Endothelial cell of umbilical vein (primary cell): Measurements from ENCODE around the gene MLLT6. TPM values are rescaled to one million over a fixed set of nuclear protein-coding genes. Genes with fewer than 3 reads are reported as not detected.

Experiments
- BruUV-seq: library from RNA; stranded (reverse); fragments of 400-500 nt; replicated peaks from 2 replicates; lab custom pipeline; 2021; lab: Mats Ljungman, UMichigan
- CTCF ChIA-PET: fragments of 300-600, 350-600 bp; sonication (Branson Sonifier 250); formaldehyde crosslinking; loops from one replicate; lab custom pipeline; 2021; ENCODE audit warnings: antibody characterized with exemption, inconsistent platforms; lab: Charles Lee
- POLR2A ChIA-PET: fragments of 300-600, 350-600 bp; sonication (Branson Sonifier 250); formaldehyde crosslinking; loops from one replicate; lab custom pipeline; 2021; ENCODE audit warnings: antibody characterized with exemption, inconsistent platforms; lab: Charles Lee
- DNase-seq: peaks from one replicate; pipeline ENCODE4 v3.0.0-alpha.2; 2011; ENCODE audit warnings: low read depth, low spot score
- FAIRE-seq: peaks from 2 replicates; lab custom pipeline; 2011; peaks lifted over from hg19 to GRCh38; lab: Jason Lieb, UNC
- H2AFZ ChIP-seq: 2 replicates; pipeline ENCODE4 v1.6.0; 2012; ENCODE audit warnings: low read depth, low read length, control low read depth, inconsistent platforms
- H3K27ac ChIP-seq: 2 replicates; pipeline ENCODE4 v1.5.1; 2011; ENCODE audit warnings: low read depth, mild to moderate bottlenecking, control low read depth, low read length, moderate library complexity; ENCODE audit not compliant: insufficient read depth
- H3K27me3 ChIP-seq, 2 experiments: 2 replicates each; pipeline versions ENCODE4 v1.6.0 to v1.6.1; 2011; ENCODE audit warnings: low read length in 2 of 2, mixed read lengths in 1 of 2; ENCODE audit not compliant: control insufficient read depth in 2 of 2, insufficient read depth in 2 of 2
- H3K36me3 ChIP-seq, 2 experiments: 2 replicates in 1 of 2; 3 replicates in 1 of 2; pipeline ENCODE4 v1.5.1; 2011; ENCODE audit warnings: low read length in 2 of 2, mild to moderate bottlenecking in 1 of 2, moderate library complexity in 1 of 2; ENCODE audit not compliant: control insufficient read depth in 2 of 2, insufficient read depth in 2 of 2; ENCODE audit errors: extremely low read depth in 1 of 2
- H3K4me1 ChIP-seq: 3 replicates; pipeline ENCODE4 v1.5.1; 2011; ENCODE audit warnings: mild to moderate bottlenecking, low read length; ENCODE audit not compliant: control insufficient read depth, insufficient read depth; ENCODE audit errors: extremely low read depth
- H3K4me2 ChIP-seq: 2 replicates; pipeline ENCODE4 v1.6.1; 2011; ENCODE audit warnings: low read length, control low read depth, mixed read lengths; ENCODE audit not compliant: insufficient read depth
- H3K4me3 ChIP-seq, 3 experiments: fragments of 200-600 bp in 1 of 3; sonication (generic), shearing (Covaris generic) in 1 of 3; replicated peaks in 1 of 3; 2 replicates each; pipeline ENCODE4 v1.5.1; 2011 to 2016; ENCODE audit warnings: control low read depth in 3 of 3, low read length in 3 of 3, mild to moderate bottlenecking in 2 of 3, inconsistent platforms in 1 of 3, low read depth in 1 of 3, moderate library complexity in 1 of 3; ENCODE audit not compliant: insufficient read depth in 1 of 3
- H3K79me2 ChIP-seq: 2 replicates; pipeline ENCODE4 v1.6.0; 2012; ENCODE audit warnings: low read length, inconsistent platforms; ENCODE audit not compliant: control insufficient read depth, insufficient read depth
- H3K9ac ChIP-seq: replicated peaks from 2 replicates; pipeline ENCODE3; 2011; ENCODE audit warnings: low read length, control low read depth; ENCODE audit not compliant: insufficient read depth; ENCODE audit errors: extremely low read depth
- H3K9me1 ChIP-seq: replicated peaks from 3 replicates; pipeline ENCODE4 v1.6.0; 2011; ENCODE audit warnings: mild to moderate bottlenecking, low read length; ENCODE audit not compliant: control insufficient read depth, insufficient read depth; ENCODE audit errors: extremely low read depth
- H3K9me3 ChIP-seq: replicated peaks from 2 replicates; pipeline ENCODE4 v1.5.1; 2012; ENCODE audit warnings: low read length, inconsistent platforms; ENCODE audit not compliant: control insufficient read depth, insufficient read depth
- H4K20me1 ChIP-seq: replicated peaks from 2 replicates; pipeline ENCODE3; 2011; ENCODE audit warnings: mild to moderate bottlenecking, low read length; ENCODE audit not compliant: control insufficient read depth, insufficient read depth; ENCODE audit errors: extremely low read depth
- EZH2 ChIP-seq: IDR thresholded peaks from 2 replicates; pipeline ENCODE4 v1.6.1; 2012; ENCODE audit warnings: borderline replicate concordance, low read depth, mild to moderate bottlenecking, moderate library complexity, low read length, inconsistent platforms; ENCODE audit not compliant: severe bottlenecking
- FOS ChIP-seq: IDR thresholded peaks from 2 replicates; pipeline ENCODE4 v1.6.1; 2011; ENCODE audit warnings: mild to moderate bottlenecking, low read length, moderate library complexity, borderline replicate concordance; ENCODE audit not compliant: insufficient read depth
- GATA2 ChIP-seq: IDR thresholded peaks from 2 replicates; pipeline ENCODE4 v1.7.0; 2011; ENCODE audit warnings: low read depth, mild to moderate bottlenecking, moderate library complexity, mixed read lengths, low read length; ENCODE audit not compliant: insufficient read length, insufficient read depth
- JUN ChIP-seq: IDR thresholded peaks from 2 replicates; pipeline ENCODE4 v1.6.1; 2011; ENCODE audit warnings: borderline replicate concordance, low read depth; ENCODE audit not compliant: insufficient read length, insufficient read depth
- MYC ChIP-seq: IDR thresholded peaks from one replicate; pipeline ENCODE4 v1.6.1; 2011; ENCODE audit warnings: mild to moderate bottlenecking, low read depth, low read length
- POLR2A ChIP-seq: IDR thresholded peaks from 2 replicates; pipeline ENCODE4 v1.6.1; 2012; ENCODE audit warnings: low read depth, mild to moderate bottlenecking, control low read depth, low read length
- POLR2AphosphoS5 ChIP-seq: IDR thresholded peaks from 2 replicates; pipeline ENCODE4 v1.6.1; 2012; ENCODE audit warnings: low read depth, mild to moderate bottlenecking, control low read depth, low read length, moderate library complexity; ENCODE audit not compliant: insufficient read depth
- dilution Hi-C: fragments of 300-500 bp; cut with MboI; formaldehyde crosslinking; loops from one replicate; pipeline ENCODE4 v1.15.0; 2019; ENCODE audit warnings: low sequenced_read_pairs; ENCODE audit not compliant: extremely low pct_ligation_motif_present
- intact Hi-C: fragments of 100-400 bp; cut with micrococcal nuclease; formaldehyde crosslinking; loops from one replicate; pipeline ENCODE4 v1.10.0; 2022
- polyA plus RNA-seq, 4 experiments: library from polyadenylated mRNA; depleted of rRNA in 3 of 4; stranded (reverse) in 3 of 4; unstranded in 1 of 4; fragments of >200 nt; gene quantifications; 2 replicates each; pipeline versions ENCODE4 v1.2.1 to v1.2.3, GENCODE V29; 2011 to 2012; ENCODE audit warnings: missing spikeins in 1 of 4
- total RNA-seq: library from RNA; stranded (reverse); gene quantifications from 2 replicates; pipeline ENCODE4 v1.2.3, GENCODE V29; 2021
- TF ChIP-seq, protein P1 (sequence below), 2 donors: IDR thresholded peaks; 1 replicate in 1 of 2; 2 replicates in 1 of 2; pipeline ENCODE4 v1.5.1; 2011; ENCODE audit warnings: low read length in 2 of 2, mild to moderate bottlenecking in 2 of 2, moderate library complexity in 2 of 2, control low read depth in 1 of 2, inconsistent platforms in 1 of 2, low read depth in 1 of 2; ENCODE audit not compliant: insufficient read depth in 1 of 2; ENCODE audit errors: extremely low read depth in 1 of 2
- TF ChIP-seq, protein P2 (sequence below): IDR thresholded peaks from 2 replicates; pipeline ENCODE4 v1.6.1; 2011; ENCODE audit not compliant: insufficient read depth, insufficient read length

MLLT6 gene
- total and polyA plus RNA-seq, 2 donors (not counting 3 experiments of a cell fraction or from before 2014, with no cell fraction given) = 32.1 to 85.4 TPM

DNA sequence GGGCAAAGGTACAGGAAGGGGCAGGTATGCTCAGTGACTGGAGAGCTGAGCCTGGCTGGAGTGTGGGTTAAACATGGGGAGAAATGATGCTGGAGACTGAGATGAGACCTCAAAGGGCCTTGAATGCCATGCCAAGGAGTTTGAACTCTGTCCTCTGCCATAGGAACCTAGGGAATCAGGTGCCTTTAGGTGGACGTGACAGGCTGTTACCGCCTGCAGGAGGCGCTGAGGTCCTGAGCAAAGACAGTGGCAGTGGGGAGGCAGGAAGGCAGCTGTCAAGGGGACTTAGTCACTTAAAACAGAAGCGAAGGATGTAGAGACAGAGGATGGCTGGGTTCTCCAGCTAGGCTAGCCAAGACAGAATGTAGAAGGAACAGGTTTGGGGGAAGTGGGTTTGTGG lies 56.5 kb downstream of the MLLT6 start:
- DNase-seq (peak; percentile 52), FAIRE-seq (no peak)
- intact Hi-C loops (no loop called here), dilution Hi-C loops (no loop called here)
- no peaks in the 10 kb centered on the region for H3K27me3 ChIP-seq
- no peak overlapping the region for H3K4me2 ChIP-seq
- H3K36me3 ChIP-seq = peaks cover 19 to 38% of the 10 kb centered on the region in 2 experiments
- no peaks in the 10 kb centered on the region for H3K4me1 ChIP-seq
- BruUV-seq = no TSS peak
- ChIA-PET POLR2A (no interaction called here), CTCF (interaction anchor here (0.5 to 1.9 kb wide), 8 partner anchors 9 to 413 kb away, joined by 3 to 12 read pairs (median 4); partner anchors contain the start of gene PSMB3)
- no peak for TF ChIP-seq POLR2A
- TF ChIP-seq, protein P1, sequence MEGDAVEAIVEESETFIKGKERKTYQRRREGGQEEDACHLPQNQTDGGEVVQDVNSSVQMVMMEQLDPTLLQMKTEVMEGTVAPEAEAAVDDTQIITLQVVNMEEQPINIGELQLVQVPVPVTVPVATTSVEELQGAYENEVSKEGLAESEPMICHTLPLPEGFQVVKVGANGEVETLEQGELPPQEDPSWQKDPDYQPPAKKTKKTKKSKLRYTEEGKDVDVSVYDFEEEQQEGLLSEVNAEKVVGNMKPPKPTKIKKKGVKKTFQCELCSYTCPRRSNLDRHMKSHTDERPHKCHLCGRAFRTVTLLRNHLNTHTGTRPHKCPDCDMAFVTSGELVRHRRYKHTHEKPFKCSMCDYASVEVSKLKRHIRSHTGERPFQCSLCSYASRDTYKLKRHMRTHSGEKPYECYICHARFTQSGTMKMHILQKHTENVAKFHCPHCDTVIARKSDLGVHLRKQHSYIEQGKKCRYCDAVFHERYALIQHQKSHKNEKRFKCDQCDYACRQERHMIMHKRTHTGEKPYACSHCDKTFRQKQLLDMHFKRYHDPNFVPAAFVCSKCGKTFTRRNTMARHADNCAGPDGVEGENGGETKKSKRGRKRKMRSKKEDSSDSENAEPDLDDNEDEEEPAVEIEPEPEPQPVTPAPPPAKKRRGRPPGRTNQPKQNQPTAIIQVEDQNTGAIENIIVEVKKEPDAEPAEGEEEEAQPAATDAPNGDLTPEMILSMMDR (IDR thresholded peaks at IDR 0.05; ENCODE audit: extremely low read depth in 1 of 2, insufficient read depth in 1 of 2, low read depth in 1 of 2, low read length in 2 of 2) = peak; percentile 54 to 55
- H4K20me1 ChIP-seq = no peaks in the 10 kb centered on the region
- H2AFZ ChIP-seq = no peak overlapping the region
- H3K27ac ChIP-seq = no peak overlapping the region
- H3K9me3 ChIP-seq = no peaks in the 10 kb centered on the region
- H3K4me3 ChIP-seq = no peak overlapping the region
- peaks cover 1% of the 10 kb centered on the region for H3K79me2 ChIP-seq
- no peak overlapping the region for H3K9ac ChIP-seq
- H3K9me1 ChIP-seq = no peaks in the 10 kb centered on the region

DNA sequence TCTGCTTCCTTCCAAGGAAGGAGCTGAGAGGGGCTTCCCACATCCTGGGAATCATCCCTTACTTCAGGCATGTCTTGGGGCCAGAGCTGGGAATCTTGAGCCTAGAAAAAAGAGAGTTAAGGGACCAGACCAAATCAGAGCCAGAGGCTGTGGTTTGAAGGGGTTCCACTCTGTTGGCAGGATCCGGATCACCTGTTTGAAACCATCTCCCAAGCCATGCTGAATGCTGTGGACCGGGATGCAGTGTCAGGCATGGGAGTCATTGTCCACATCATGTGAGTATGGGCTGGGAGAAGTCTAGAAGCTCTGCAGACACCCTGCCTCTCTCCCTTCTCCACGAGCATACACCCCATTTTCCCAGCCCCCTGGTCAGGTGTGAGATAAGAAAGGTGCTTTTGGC lies 57.2 kb downstream of the MLLT6 start:
- dilution Hi-C loops = no loop called here
- CTCF ChIA-PET = interaction anchor here (0.5 to 1.9 kb wide), 8 partner anchors 9 to 413 kb away, joined by 3 to 12 read pairs (median 4); partner anchors contain the start of gene PSMB3

More for the DNA sequence above, 57.2 kb downstream of the MLLT6 start:
- H3K4me3 ChIP-seq = no peak overlapping the region
- no peak overlapping the region for H3K4me2 ChIP-seq
- BruUV-seq = no TSS peak
- no peak overlapping the region for H3K27ac ChIP-seq
- H2AFZ ChIP-seq = no peak overlapping the region
- peaks cover 1% of the 10 kb centered on the region for H3K79me2 ChIP-seq
- POLR2A ChIA-PET = no interaction called here
- H3K9me3 ChIP-seq = no peaks in the 10 kb centered on the region
- TF ChIP-seq POLR2A (no peak), POLR2AphosphoS5 (no peak), GATA2 (no peak), MYC (no peak), EZH2 (no peak), FOS (no peak), JUN (no peak)
- TF ChIP-seq, protein P1 (IDR thresholded peaks at IDR 0.05; ENCODE audit: extremely low read depth in 1 of 2, insufficient read depth in 1 of 2, low read depth in 1 of 2, low read length in 2 of 2) = no peak
- TF ChIP-seq, protein P2, sequence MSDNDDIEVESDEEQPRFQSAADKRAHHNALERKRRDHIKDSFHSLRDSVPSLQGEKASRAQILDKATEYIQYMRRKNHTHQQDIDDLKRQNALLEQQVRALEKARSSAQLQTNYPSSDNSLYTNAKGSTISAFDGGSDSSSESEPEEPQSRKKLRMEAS = no peak
- intact Hi-C loops = no loop called here
- no peaks in the 10 kb centered on the region for H3K9me1 ChIP-seq
- H3K4me1 ChIP-seq = no peaks in the 10 kb centered on the region
- no peaks in the 10 kb centered on the region for H4K20me1 ChIP-seq
- no peak overlapping the region for H3K9ac ChIP-seq
- peaks cover 19 to 40% of the 10 kb centered on the region in 2 experiments for H3K36me3 ChIP-seq
- DNase-seq (no peak), FAIRE-seq (no peak)
- no peaks in the 10 kb centered on the region for H3K27me3 ChIP-seq
